IPS DF 19.7 (cell line): ENCODE measurements around the gene SLC26A11.
"Not testable (repeated sequence)": the region's sequence is repeated elsewhere in the genome, so short reads cannot be mapped to it uniquely, and the experiment has no call there.

Experiments
- DNase-seq: peaks from one replicate; pipeline ENCODE4 v3.0.0-alpha.2; 2013; ENCODE audit warnings: low read depth, low spot score

SLC26A11 gene

GRCh38 chr17:80281516-80281915 lies 61.3 kb downstream of the SLC26A11 start:
- no peak for DNase-seq

GRCh38 chr17:80283116-80283852 lies 63.1 kb downstream of the SLC26A11 start:
- DNase-seq = no peak

- no peak for DNase-seq
These were observed 64.4 kb downstream of the SLC26A11 start for GRCh38 chr17:80284631-80285030.

GRCh38 chr17:80285237-80285920 lies 65.2 kb downstream of the SLC26A11 start:
- DNase-seq = no peak

GRCh38 chr17:80286638-80286960 lies 66.4 kb downstream of the SLC26A11 start:
- no peak for DNase-seq

- no peak for DNase-seq
These were observed 66.8 kb downstream of the SLC26A11 start for GRCh38 chr17:80287038-80287437.

GRCh38 chr17:80287806-80288567 lies 67.8 kb downstream of the SLC26A11 start:
- DNase-seq = no peak

GRCh38 chr17:80289616-80290015 lies 69.4 kb downstream of the SLC26A11 start:
- DNase-seq = no peak

- no peak for DNase-seq
These were observed 69.9 kb downstream of the SLC26A11 start for GRCh38 chr17:80290156-80290555.

- no peak for DNase-seq
These were observed 71.0 kb downstream of the SLC26A11 start for GRCh38 chr17:80291260-80291659.

- DNase-seq = no peak
These were observed 71.7 kb downstream of the SLC26A11 start for GRCh38 chr17:80291691-80292487.

GRCh38 chr17:80292521-80292971 lies 72.3 kb downstream of the SLC26A11 start:
- DNase-seq = no peak

GRCh38 chr17:80294210-80294609 lies 74.0 kb downstream of the SLC26A11 start:
- DNase-seq = no peak

GRCh38 chr17:80294653-80295052 lies 74.4 kb downstream of the SLC26A11 start:
- no peak for DNase-seq

- no peak for DNase-seq
These were observed 74.9 kb downstream of the SLC26A11 start for GRCh38 chr17:80295146-80295545.

GRCh38 chr17:80295559-80295958 lies 75.3 kb downstream of the SLC26A11 start:
- DNase-seq = no peak

- DNase-seq = no peak
These were observed 76.0 kb downstream of the SLC26A11 start for GRCh38 chr17:80296221-80296620.

- DNase-seq = no peak
These were observed 77.9 kb downstream of the SLC26A11 start for GRCh38 chr17:80297996-80298560.

- DNase-seq = not testable (repeated sequence)
These were observed 79.3 kb downstream of the SLC26A11 start for GRCh38 chr17:80299350-80300100.

GRCh38 chr17:80300756-80301155 lies 80.5 kb downstream of the SLC26A11 start:
- not testable (repeated sequence) for DNase-seq
